GM21717 (cell line): ENCODE data around the gene SYT14.
"Not testable (repeated sequence)": the region's sequence is repeated elsewhere in the genome, so short reads cannot be mapped to it uniquely, and the experiment has no call there.

Experiments
- ATAC-seq: cut with Tn5 transposase; IDR thresholded peaks from one replicate; pipeline ENCODE4 v1.9.1; 2021; ENCODE audit warnings: mild to moderate bottlenecking, moderate library complexity; ENCODE audit not compliant: unreplicated experiment

The SYT14 gene

DNA sequence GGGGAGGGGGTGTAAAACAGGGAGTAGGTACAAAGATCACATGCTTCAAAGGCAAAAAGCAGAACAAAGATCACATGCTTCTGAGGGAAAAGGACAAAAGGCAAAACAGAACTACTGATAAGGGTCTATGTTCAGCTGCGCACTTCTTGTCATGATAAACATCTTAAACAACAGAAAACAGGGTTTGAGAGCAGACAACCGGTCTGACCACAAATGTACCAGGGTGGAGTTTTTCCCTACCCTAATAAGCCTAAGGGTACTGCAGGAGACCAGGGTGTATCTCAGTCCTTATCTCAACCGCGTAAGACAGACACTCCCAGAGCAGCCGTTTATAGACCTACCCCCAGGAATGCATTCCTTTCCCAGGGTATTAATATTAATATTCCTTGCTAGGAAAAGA, 258.2 kb downstream of the SYT14 start:
- ATAC-seq, result not testable (repeated sequence)

DNA sequence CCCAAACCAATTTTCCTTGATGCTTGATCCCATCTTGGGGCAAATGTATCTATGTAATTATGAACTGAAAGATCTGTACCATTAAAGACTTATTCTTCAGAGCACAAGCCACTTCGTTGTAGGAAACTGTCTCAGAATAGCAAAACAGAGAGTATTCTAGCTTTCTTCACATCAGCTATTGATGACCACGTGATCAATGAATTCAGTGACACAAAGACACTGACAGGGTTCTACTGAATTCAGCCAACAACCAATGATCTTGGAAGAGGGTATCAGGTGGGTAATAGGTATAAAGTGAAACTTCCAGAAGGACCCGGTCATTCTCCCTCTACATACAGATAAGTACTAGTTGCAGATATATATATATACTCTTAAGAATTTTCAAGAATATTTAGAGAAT, 260.8 kb downstream of the SYT14 start:
- ATAC-seq, result no peak

DNA sequence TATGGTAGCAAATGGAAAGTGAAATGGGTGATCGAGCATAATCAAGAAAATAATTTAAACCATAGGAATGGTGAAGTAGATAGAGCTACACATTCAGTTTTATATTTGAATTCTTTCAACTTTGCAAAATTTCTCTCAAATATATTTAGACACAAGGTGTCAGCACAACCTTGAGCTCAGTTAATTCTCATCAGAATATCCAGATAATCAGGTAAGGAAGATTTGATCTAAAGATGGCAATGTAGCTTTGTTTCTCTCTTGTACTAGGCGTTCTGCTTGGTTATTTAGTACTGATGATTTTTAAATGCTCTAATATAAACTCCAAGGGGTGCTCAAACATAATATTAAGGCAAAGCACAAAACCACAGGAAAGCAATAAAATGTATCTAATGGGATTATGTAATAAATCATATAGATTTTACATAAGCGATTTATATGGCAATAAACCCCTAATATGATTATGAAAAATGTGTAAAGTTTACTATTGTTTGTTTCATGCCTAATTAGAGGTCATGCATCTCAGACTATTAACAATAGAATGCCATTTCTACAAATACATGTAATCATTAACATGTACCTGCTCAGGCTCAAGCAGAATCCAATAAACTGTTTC, 262.2 kb downstream of the SYT14 start:
- no peak for ATAC-seq

DNA sequence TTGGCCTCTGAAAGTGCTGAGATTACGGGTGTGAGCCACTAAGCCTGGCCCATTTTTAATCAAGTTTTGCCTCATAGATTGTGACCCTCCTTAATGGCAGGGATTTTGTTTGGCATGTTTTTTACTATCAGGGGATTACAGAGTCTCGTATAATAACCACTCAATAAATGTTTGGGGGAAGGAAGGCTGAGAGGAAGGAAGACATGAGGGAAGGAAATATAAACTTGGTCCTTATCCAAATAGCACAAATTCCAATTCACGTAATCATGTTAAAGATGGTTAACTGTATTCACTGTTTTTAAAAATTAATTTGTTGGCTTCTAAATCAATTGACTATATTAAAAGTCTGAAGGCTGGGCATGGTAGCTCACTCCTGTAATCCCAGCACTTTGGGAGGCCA, 263.7 kb downstream of the SYT14 start:
- ATAC-seq, result no peak

DNA sequence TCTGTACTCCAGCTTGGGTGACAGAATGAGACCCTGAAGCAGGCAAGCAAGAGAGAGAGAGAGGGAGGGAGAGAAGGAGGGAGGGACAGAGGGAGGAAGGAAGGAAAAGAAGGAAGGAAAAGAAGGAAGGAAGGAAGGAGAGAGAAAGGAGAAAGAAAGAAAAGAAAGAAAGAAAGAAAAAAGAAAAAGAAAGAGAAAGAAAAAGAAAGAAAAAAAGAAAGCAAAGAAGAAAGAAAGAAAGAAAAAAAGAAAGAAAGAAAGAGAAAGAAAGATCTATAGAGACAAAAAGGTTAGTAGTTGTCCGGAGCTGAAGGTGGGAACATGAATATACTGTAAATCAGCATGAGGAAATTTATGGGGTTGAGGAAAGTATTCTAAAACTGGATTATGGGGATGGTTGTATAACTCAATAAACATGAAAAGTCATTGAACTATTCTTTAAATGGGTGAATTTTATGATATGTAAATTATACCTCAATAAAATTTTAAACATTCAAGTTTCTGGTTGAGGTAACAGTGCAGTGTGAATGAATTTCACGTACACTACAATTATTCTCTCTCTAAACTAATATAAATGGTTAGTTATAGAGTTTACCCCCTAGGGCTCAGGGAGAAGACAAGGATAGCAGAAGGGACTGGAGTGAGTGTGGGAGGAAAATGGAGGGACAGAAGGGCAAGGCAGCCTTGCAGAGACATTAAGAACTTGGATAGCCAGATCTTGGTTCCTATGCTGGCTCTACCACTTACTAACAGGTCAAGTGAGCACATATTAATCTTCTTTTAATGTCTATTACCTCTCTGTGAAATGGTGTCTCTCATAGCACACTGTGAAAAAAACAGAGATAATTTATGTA, 269.8 kb downstream of the SYT14 start:
- no peak for ATAC-seq

DNA sequence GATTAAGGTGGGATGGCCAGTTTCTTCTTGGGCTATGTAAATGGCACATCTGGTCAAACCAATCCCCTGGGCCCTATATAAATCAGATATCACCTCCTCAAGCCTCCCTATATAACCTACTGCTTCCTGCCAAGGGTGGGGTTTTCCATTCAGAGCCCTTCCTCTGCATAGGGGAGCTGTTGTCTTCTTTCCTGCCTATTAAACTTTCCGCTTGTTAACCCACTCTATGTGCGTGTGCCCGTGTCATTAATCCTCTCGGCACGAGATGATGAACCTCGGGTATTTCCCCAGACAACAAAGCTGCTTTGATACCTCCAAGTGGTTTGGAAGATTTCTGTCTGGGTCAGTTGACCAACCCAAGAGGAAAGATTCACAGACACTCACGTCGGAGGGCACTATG, 275.3 kb downstream of the SYT14 start:
- no peak for ATAC-seq

DNA sequence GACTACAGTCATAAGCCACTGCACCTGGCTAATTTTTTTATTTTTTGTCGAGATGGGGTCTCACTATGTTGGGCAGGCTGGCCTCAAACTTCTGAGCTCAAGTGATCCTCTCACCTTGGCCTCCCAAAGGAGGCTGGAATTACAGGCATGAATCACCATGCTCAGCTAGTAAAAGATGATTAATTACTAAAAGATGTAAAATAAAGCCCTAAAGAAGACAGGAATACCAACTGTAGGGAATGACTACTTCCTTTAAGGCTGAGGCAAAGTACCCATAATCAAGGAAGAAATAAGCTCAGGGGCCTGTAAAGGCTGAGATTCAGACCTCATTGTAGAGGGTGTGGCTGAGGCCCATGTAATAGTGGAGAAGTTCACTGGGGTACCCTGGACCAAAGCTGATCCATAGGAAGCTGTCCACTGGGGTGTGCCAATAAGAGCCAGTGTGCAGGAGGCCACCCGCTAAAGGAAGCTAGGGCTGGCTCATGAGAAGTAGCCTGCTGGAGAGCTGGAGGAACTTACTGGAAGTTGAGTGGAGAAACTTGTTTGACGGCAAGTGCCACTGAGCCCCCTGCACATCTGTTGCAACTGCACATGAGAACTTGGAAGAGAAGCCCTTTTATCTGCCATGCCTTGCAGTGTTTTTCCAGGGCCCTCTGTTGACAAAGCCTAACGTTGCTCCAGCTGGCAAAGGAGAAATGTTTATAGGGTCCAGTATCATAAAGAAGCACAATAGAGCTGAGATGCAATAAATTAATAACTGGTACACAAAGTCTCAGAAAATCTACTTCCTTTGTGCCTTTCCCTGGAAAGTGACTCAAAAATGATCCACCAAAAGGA, 276.8 kb downstream of the SYT14 start:
- ATAC-seq, result no peak

DNA sequence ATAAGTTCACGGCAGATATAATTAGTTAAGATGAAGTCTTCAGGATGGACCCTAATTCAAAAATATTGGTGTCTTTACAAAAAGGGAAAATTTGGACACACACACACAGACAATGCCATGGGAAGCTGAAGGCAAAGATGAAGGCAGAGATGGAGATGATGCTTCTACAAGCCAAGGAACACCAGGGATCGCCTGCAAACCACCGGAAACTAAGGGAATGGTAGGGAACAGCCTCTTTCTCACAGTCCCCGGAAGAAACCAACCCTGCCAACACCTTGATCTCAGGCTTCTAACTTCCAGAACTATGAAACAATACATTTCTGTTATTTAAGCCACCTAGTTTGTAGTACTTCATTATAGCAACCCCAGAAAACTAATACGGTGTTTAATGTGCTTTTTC, 279.5 kb downstream of the SYT14 start:
- ATAC-seq, result no peak

DNA sequence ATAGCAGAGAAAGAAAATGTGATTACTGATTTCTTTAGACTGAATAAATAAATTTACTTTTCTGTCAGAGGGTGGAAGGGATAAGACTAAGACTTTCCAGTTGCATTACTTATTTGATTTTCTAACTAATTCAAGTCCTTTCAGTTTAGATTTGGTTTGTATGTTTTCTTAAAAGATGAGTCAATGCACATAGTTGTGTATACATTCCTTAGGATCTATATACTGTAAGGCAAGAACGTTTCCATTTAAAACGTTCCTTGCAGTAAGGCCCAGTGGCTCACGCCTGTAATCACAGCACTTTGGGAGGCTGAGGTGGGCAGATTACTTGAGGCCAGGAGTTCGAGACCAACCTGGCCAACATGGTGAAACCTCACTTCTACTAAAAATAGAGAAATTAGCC, 280.0 kb downstream of the SYT14 start:
- ATAC-seq, result no peak
